NAMALWA (cell line): Measurements from ENCODE around the gene PDE4B.

Experiments
- DNase-seq: peaks from one replicate; pipeline ENCODE4 v3.0.0-alpha.2; 2015; ENCODE audit warnings: low spot score

Gene PDE4B

DNA sequence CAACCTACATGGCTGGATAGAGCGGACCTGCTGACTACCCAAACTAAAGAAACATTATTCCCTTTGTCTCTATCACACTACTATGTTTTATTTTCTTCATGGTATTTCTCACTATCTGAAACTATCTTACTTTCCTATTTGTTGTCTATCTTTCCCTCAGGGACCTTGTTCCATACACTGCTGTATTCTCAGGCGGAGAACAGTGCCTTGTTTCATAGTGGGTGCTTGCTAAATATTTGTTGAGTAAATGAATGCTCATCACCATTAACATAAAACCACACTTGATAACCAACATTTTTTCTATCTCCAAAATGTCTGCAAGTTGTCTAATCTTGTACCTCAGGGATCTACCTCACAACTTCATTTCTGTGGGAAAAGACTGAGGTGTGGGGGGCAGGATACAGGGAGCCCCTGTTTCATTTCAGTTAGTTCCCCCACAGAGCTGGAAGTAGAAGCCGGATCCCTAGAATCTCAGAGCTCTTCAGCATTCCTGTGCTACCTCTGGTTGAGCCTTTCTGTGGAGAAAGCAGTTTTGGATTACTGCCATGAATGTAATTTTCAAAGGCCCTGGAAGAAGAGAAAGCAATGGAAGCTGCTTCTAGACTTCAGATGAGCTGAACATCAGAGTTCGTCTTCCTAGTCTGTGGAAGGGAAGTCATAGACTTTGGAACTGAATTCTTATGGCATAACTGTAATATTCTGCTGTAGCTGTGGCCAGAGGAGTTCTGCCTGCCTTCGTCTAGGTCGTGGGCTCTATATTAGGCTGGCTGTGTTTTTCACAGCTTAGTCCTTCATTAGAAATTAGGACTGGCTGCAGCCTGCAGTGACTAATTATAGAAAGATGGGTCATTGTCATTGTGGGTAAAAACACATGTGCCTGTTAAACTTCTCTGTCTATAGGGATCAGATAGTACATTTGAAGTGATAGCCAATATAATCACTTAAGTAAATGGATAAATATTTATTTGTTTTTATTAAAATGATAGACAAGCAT, 448.1 kb downstream of the PDE4B start:
- DNase-seq: no peak

DNA sequence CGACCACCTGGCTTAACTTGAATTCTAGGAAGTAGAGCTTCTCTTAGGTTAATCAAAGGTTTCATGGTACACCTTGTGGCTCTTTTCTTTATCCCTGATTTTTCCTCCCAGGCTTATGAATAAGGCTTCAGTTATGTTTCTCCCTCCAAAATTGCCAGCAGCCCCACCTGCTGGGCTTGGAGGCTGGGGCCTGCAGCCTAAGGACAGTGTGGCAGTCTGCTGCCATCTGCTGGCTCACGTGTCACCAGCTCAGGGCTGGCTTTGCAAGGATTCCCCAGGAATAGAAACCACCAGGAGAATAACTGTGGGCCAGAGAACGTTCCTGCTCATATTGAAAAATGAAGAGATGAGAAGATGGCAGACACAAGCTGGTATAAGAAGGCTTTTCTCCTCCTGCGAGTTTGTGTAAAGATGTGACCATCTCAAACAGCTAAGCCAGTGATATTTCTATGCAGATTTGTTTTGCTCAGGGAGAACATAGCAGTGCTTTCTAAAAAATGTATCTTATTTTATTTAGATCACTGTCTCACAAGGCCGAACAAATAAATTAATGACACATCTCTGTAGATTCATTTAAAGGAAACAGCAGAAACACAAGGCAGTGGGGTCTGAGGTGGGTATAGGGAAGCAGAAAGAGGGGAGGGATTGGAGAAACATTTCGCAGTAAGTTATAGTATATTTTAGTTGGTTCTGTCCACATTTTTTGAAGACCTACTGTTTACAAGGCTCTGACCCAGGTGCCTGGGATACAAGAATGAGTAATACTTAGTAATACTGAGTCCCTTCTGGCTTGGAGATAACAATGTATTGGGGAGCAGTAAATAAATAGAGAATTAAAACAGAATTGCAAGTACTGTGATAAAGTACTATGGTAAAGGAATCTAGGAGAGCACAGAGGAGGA, 450.2 kb downstream of the PDE4B start:
- DNase-seq: peak; percentile 85

DNA sequence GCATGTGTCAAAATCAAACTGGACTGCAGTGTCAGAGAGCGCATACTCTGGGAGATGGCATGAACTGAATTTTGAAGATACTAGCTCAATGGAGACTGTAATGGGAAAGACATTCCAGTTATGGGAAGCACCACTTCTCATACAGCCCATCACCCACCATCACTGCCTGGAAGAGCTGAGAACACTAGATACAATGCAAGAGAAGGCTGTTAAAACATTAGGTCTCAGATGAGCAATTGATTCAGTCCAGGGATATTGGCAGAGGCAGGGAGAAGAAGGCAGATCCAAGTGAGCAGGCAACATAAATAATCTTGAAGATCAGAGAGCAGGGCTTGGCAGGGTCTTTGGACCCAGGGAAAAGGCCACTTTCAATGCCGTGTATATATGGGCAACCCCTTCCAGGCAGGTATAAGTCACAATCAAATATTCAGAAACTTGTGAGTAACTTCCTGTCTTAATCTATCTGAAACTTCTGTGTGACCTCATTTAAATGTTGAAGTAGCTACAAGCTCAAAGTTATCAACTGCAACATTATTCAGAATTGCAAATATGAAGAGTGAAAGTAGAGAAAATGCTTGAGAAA, 450.9 kb downstream of the PDE4B start:
- no peak for DNase-seq

DNA sequence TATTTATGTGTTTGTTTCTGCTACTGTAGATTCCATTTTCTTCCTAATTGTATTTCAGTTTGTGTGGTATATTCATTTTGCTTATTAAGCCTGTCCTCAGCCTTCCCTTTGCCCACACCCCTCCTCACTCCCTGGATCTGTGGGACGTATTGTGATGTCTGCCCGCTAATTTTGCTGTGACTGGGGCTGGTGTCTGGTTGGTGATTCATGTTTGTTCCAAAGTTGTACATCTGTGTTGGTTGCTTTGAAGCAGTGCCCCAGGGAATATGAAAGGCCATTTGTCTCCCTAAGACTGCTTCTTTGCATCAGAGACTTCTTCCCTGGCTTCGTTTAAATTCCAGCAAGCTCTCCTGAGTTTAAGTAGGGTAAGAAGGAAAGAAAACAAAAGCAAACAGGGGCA, 451.7 kb downstream of the PDE4B start:
- DNase-seq: no peak

DNA sequence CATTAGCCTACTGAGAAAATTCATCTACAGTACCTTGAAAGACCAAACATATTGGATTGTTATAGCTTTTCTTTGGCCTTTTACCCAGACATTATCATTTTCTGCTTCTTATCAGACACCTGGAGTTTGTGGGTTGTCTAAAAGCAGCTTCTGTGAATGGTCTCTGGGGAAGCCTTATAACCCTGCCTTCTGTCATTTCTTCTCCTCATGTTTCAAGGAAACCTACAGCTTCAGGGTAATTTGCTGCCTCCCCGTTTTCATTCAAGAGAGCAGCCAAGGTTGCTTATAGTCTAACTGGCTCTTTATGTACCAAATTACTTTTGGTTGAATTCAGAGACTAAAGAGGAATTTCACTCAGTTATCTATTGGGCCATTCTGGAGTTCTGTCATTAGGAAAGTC, 453.0 kb downstream of the PDE4B start:
- DNase-seq: no peak

DNA sequence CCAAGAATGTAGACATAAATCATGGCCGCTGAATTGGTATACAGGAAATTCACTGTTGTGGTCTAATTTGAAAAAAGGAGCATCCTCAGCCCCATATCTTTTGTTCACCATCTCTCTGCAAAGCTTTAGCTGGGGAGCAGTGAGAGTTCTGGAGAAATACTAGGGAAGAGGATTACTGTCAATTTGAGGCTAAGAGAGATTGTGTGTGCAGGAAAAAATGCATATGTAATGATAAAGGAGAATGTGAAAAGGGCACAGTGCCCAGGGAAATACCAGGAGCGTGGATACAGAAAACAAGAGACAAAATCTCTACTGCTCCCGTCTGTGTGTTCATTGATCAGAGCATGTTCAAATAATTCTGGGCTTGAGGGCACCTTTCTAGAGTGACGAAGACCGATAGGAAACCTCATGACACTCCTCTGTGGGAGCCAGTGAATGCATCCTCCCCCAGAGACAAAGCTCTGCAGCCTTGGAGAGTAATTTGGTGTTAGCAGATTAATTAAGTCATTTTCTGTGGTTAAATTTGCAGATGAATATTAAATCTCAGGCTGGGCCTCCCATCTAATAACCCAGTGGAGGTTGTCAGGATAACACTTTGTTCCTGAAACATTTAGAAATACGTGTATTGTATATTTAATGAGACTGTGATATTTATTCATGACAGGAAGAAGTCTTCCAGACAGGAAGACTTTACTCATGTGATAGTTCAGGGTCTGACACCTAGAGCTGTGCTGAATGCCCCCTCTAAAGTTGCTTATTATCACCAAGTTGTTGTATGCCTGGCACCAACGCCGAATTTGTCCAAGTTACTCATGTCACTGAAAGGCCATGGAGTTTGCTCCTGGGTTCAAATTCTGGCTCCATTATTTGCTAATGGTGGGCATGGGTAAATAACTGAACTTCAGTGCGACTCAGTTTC, 453.9 kb downstream of the PDE4B start:
- no peak for DNase-seq

DNA sequence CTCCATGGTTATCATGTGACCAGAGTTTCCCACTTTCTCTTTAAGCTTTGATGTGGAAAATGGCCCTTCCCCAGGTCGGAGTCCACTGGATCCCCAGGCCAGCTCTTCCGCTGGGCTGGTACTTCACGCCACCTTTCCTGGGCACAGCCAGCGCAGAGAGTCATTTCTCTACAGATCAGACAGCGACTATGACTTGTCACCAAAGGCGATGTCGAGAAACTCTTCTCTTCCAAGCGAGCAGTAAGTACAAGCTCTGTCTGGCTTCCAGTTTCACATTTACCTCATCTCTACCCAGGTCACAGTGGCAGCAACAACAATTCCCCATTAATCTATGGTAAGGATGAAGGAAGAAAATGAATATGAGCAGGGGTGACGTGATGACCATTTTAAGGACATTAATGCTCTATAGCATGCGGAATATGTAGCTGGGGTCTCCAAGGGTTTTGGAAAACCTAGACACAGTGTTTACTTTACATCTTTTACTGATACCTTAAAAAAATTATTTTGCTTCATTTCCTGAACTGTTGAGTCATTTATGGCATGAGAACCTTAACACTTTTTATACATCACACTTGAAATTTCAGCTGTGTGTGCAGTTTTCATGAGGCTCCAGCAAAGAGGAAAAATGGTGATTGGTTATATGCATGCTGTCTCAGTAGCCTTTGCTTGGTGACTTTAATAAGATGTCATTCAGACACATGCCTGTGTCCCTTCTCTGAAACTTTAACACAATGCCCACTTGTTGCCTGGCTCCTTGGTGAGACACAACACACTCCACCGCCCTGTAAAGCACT, 454.9 kb downstream of the PDE4B start:
- no peak for DNase-seq

DNA sequence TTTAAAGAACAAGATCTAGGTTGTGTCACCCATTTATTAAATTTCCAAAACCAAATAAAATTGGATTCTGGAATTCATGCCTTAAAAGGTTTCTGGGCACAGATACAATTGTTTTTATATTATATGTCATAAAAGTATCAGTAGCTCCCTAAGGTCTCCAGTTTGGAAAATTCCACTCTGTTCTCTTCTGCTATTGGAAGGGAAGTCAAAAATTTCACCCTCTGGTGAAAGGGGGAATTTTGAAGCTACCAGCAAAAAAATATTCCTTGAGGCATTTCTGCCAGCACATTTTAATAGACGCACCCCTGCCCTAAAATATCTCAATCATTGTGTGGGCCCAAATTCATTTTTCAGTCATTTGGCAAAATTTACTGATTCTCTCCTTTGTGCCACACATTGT, 455.6 kb downstream of the PDE4B start:
- no peak for DNase-seq

DNA sequence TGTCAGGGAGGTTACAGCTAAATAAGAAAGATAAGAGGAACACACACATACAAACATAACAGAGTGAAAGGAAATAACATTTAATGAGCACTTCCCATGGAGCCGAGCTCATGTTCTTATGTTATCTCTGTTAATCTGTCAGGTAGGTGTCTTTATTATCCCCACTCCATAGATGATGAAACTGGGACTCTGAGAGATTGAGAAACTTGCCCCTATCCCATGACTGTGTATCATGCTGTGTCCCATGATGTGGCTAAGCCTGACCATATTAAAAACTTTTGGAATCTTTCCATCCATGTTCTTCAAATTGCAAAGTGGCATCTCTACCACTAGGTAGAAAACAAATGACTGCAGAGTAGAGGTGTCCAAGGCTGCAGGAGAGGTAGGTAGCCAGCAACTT, 456.1 kb downstream of the PDE4B start:
- DNase-seq: no peak

DNA sequence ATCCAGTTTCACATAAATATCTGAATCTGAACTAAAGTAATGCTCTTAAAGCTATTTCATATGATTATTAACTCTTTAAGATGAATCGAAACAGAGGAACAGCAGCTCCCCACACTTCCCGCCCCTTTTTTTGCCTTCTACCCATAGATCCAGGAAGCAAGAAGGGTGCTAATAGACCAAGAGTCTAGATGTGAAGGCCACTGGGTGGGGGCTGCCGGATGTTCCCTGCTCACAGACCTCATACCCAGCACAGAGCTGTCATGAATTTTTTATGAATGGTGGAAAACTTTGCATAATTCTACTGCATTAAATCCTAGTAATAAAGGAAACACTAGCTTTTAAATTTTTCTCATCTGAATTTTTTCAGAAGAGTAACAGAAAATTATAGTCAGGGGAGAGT, 457.4 kb downstream of the PDE4B start:
- no peak for DNase-seq

DNA sequence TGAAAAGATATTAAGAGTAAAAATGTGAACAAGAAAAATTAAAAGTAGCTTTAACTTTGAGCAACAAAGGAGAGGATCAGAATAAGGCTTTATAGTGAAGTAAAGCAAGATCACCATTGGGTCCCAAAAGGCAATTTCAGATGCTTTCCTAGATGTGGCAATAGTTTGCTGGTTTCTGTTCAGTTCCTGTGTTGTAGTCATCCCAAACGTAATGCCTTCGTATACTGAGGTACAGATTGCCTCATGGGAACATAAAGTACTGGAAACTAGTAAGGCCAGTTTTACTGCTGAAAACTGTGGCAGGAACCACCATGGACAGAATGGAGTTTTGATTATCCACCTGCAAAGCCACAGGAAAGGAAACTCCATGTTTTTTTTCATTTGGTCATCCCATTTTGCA, 457.8 kb downstream of the PDE4B start:
- DNase-seq: no peak

DNA sequence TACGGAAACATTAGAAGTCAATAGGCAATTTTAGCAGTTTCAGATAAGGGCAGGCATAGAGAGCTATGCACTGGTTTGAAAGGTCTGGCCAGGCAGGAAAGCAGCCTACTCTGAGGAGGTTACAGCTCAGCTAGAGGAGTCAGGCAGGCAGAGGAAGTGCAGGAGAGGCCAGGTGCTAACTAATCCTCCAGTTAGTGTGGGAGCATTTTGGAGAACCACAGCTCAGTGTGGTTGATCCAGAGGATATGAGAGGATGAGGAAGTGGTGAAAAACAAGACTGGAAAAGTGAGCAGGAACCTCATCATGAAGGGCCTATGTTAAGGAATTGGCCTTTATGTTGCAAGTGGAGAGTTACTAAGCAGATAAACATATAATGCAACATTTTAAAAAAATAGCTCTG, 458.9 kb downstream of the PDE4B start:
- no peak for DNase-seq

DNA sequence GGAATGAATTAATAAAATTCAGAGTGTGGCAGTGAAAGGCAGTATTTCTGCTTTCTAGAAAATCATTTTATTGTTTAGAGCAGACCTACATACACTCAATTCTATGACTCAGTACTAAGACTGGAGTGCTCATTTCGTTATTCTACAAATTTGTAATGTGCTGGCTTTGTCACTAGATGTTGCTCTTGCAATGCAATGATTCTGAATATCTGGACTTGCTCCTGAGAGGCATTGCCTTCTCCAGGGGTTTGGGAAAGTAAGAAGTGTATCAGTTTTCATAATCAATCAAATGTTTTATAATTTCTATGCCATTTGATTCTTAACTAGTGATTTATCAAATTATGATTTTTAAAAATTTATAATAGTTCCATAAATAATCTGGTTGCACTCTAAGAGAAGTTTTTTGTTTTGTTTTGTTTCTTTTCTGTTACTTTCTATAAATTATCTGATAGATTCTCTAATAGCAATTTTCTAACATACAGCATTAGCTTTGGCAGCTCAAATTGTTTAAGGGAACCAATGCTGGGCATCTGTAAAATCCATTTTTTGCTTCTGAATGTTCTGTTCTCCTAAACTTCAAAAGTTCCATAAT, 460.7 kb downstream of the PDE4B start:
- DNase-seq: peak; percentile 70

DNA sequence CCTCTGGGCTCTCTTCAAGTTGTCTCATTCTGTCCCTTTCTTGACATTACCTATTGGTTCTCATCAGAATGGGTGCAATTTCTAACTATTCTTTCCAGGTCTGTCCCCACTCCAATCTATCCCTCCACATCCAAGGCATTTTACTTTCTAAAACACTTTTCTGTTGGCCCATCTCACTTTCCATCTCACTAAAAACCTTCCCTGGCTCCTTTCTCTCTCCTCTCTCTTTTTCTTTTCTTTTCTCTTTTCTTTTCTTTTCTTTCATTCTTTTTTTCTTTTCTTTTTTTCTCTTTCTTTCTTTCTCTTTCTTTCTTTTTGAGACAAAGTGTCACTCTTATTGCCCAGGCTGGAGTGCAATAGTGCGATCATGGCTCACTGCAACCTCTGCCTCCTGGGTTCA, 462.1 kb downstream of the PDE4B start:
- no peak for DNase-seq

DNA sequence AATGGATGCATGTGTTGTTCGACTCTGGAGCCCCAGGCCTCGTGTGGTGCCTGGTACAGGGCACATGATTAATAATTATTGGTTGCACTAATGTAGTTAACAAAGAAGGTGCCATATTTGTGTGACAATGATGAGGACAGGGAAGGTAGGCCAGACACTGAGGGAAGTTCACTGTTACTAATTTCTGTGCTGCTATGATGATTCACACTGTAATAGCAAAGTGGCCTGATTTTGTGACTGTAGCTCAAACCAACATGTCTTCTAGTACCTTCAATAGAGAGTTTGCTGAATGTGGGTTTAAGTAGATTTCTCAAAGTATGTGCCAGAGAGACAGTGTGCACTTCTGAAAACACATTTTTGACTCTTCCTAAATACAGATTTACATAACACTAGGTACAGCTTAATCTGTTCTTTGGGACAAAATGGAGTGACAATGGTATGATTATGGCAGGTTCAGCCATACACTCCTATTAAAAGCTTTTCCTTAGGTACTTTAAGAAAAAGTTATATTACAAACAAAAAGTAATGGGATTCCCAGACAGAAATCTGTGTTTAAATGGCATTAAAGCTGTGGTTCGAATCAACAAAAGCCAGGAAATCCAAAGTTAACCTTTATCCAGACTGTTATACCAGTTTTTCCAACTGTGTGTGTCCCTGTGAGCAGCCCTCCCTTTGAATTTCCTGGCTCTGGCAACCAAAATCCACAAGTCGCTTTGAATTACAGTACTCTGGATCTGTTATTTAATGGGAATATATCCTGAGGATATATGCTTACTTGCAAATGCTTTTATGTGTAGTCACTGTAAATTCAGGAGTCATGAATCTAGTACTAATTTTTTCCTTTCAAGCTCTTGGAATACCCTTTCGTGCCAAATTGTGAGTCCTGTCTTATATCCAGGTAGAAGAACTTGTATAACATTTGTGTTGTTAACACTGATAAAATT, 464.2 kb downstream of the PDE4B start:
- no peak for DNase-seq

DNA sequence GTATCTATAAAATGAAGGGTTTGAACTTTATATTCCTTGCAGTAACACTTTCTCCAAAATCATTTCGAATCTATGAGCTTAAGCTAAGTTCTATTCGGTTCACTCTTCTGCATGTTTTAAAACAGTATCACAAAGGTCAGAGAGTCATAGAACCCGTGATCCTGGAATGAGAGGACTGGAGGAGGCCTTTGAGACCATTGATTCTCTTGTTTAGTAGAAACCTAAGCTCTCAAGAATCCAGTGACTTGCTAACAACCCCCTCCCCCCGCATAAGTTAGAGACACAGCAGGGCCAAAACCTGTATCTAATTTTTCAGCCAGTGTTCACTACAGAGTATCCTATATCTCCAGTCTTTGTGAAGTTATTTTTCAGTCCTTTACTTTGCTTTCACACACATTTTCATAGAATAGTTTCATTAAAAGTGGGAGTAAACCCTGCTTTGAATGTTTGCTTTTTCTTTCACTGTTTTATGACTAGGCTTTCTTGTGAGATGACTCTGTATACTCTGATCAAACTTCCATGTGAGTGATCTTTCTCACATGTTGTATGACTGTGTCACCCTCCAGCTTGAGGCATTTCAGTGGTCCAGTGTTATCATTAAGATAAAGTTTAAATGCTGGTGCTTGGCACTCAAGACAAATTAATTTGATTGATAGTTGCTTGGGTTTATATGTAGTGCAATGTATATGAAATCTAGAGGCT, 465.9 kb downstream of the PDE4B start:
- DNase-seq: no peak

DNA sequence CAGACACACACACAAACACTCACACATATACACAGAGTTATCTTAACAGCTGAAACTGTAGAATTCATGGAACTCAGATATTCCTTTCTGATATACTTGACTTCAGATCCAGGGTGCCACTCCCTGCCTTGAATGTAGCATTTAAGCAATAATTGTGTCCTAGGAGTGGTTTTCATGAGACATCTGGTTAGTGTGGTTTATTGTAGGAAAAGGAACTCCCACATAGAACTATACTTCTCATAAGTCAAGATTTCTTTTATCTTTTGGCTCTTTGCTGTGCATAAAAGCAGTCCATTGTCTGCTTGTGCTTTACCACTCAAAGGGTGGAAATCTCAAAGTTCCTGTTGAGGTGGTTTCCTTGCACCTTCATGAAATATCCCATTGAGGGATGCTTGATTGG, 468.7 kb downstream of the PDE4B start:
- DNase-seq: no peak

DNA sequence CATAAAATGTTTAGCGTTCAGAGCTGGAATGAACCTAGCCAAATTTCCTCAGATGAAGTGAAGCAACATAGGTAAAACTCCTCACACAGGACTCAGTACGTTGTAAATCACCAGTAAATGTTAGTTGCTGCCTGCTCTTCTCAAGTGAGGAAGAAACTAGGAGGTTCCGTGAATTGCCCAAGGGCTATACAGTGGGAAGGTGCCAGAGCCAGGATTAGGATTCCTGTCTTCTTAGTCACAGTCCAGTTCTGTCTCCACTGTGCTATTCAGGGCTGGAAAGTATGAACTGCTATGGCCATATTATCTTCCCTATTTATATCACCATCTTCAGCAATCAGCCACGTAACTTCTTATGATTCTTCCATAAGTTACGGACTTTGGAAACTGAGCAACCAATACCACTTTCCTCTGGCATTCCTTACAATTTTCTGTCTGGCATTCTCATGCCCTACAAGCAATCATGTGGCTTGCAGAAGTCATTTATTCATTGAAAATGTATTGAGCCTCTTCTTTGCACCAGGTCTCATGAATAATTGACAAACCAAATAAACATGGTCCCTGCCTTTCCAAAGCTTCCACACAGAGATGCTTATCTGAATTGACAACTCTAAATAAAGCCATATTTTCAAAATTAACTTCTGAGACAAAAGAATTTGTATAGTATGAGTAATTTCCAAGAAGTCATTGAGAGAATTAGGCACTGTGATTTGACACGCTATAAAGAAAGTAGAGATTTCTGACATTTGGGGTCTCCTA, 469.7 kb downstream of the PDE4B start:
- DNase-seq: no peak
